WTC11 (cell line): ENCODE measurements around the gene GTPBP1. TPM values are rescaled to one million over a fixed set of nuclear protein-coding genes. Genes with fewer than 3 reads are reported as not detected.

Source experiments
- ATAC-seq: fragments of 200-7000 bp; cut with Tn5 transposase; 2 replicates; pipeline ENCODE4 v1.10.0; 2021; ENCODE audit warnings: mild to moderate bottlenecking, moderate library complexity
- CTCF ChIA-PET: fragments of 300-600 bp; sonication (Branson Sonifier 250); formaldehyde crosslinking; loops from one replicate; lab custom pipeline; 2021; ENCODE audit warnings: antibody characterized with exemption; lab: Charles Lee
- POLR2A ChIA-PET: fragments of 350-600 bp; sonication (Branson Sonifier 250); formaldehyde crosslinking; loops from one replicate; lab custom pipeline; 2021; ENCODE audit warnings: antibody characterized with exemption; lab: Charles Lee
- DNase-seq: peaks from one replicate; pipeline ENCODE4 v3.0.0; 2021; ENCODE audit warnings: low spot score
- H3K27ac Mint-ChIP-seq: 2 replicates; pipeline ENCODE4 v1.8.0; 2021; ENCODE audit warnings: mixed read lengths
- H3K27me3 Mint-ChIP-seq: 2 replicates; pipeline ENCODE4 v1.8.0; 2021; ENCODE audit warnings: low read depth, mild to moderate bottlenecking, moderate library complexity, mixed read lengths
- H3K36me3 Mint-ChIP-seq: 2 replicates; pipeline ENCODE4 v1.8.0; 2021; ENCODE audit warnings: mixed read lengths
- H3K4me1 Mint-ChIP-seq: 2 replicates; pipeline ENCODE4 v1.8.0; 2022; ENCODE audit warnings: mixed read lengths
- H3K4me3 Mint-ChIP-seq: 2 replicates; pipeline ENCODE4 v1.8.0; 2021; ENCODE audit warnings: mild to moderate bottlenecking, moderate library complexity, mixed read lengths
- H3K9me3 Mint-ChIP-seq: 2 replicates; pipeline ENCODE4 v1.8.0; 2021; ENCODE audit warnings: mixed read lengths
- ATF1 ChIP-seq: sonication (generic); formaldehyde crosslinking; IDR thresholded peaks from 2 replicates; pipeline ENCODE4 v1.8.1; 2023; ENCODE audit warnings: mild to moderate bottlenecking, moderate library complexity, missing genetic modification reagents
- ATF3 ChIP-seq: sonication (generic); formaldehyde crosslinking; conservative IDR thresholded peaks from 2 replicates; pipeline ENCODE4 v1.8.1; 2022; ENCODE audit warnings: mild to moderate bottlenecking, missing genetic modification reagents
- CREB1 ChIP-seq: sonication (generic); formaldehyde crosslinking; IDR thresholded peaks from 2 replicates; pipeline ENCODE4 v1.8.0; 2023; ENCODE audit warnings: mild to moderate bottlenecking, missing genetic modification reagents
- CREM ChIP-seq: sonication (generic); formaldehyde crosslinking; IDR thresholded peaks from 2 replicates; pipeline ENCODE4 v1.8.1; 2022; ENCODE audit warnings: mild to moderate bottlenecking, missing genetic modification reagents, moderate library complexity
- E2F1 ChIP-seq: sonication (generic); formaldehyde crosslinking; IDR thresholded peaks from 2 replicates; pipeline ENCODE4 v1.8.0; 2022; ENCODE audit warnings: mild to moderate bottlenecking, missing genetic modification reagents
- EMX1 ChIP-seq: fragments of 250-450 bp; sonication (Bioruptor Pico); IDR thresholded peaks from 2 replicates; pipeline ENCODE4 v1.8.0; 2021; ENCODE audit warnings: mild to moderate bottlenecking
- FOXK1 ChIP-seq: sonication (generic); formaldehyde crosslinking; IDR thresholded peaks from 2 replicates; pipeline ENCODE4 v1.8.0; 2022; ENCODE audit warnings: mild to moderate bottlenecking, moderate library complexity, missing genetic modification reagents
- GRHL2 ChIP-seq: fragments of 250-450 bp; sonication (Bioruptor Pico); IDR thresholded peaks from 2 replicates; pipeline ENCODE4 v1.8.0; 2022; ENCODE audit warnings: mild to moderate bottlenecking, moderate library complexity; ENCODE audit not compliant: insufficient replicate concordance, severe bottlenecking
- HMGA2 ChIP-seq: fragments of 250-450 bp; sonication (Bioruptor Pico); IDR thresholded peaks from 2 replicates; pipeline ENCODE4 v1.4.0; 2021; ENCODE audit warnings: mild to moderate bottlenecking, moderate library complexity
- HMGXB4 ChIP-seq: sonication (generic); formaldehyde crosslinking; IDR thresholded peaks from 2 replicates; pipeline ENCODE4 v1.8.1; 2023; ENCODE audit warnings: mild to moderate bottlenecking, moderate library complexity, missing genetic modification reagents
- KAT7 ChIP-seq: sonication (generic); formaldehyde crosslinking; IDR thresholded peaks from 2 replicates; pipeline ENCODE4 v1.8.1; 2023; ENCODE audit warnings: missing genetic modification reagents, mild to moderate bottlenecking, borderline replicate concordance
- MAX ChIP-seq: sonication (generic); formaldehyde crosslinking; IDR thresholded peaks from 2 replicates; pipeline ENCODE4 v1.8.0; 2022; ENCODE audit warnings: mild to moderate bottlenecking, missing genetic modification reagents
- NFE2L1 ChIP-seq: sonication (generic); formaldehyde crosslinking; IDR thresholded peaks from 2 replicates; pipeline ENCODE4 v1.8.1; 2023; ENCODE audit warnings: missing genetic modification reagents
- NR3C1 ChIP-seq: sonication (generic); formaldehyde crosslinking; conservative IDR thresholded peaks from 2 replicates; pipeline ENCODE4 v1.8.1; 2023; ENCODE audit warnings: low read depth, mild to moderate bottlenecking, missing genetic modification reagents
- PRDM15 ChIP-seq: sonication (generic); formaldehyde crosslinking; IDR thresholded peaks from 2 replicates; pipeline ENCODE4 v1.8.0; 2022; ENCODE audit warnings: missing genetic modification reagents
- PRRX2 ChIP-seq: fragments of 250-450 bp; sonication (Bioruptor Pico); IDR thresholded peaks from 2 replicates; pipeline ENCODE4 v1.8.0; 2021; ENCODE audit warnings: mild to moderate bottlenecking
- SP1 ChIP-seq: sonication (generic); formaldehyde crosslinking; conservative IDR thresholded peaks from 2 replicates; pipeline ENCODE4 v1.8.1; 2022; ENCODE audit warnings: missing genetic modification reagents
- ZBTB43 ChIP-seq: sonication (generic); formaldehyde crosslinking; IDR thresholded peaks from 2 replicates; pipeline ENCODE4 v1.8.1; 2023; ENCODE audit warnings: mild to moderate bottlenecking, missing genetic modification reagents
- ZNF121 ChIP-seq: sonication (generic); formaldehyde crosslinking; IDR thresholded peaks from 2 replicates; pipeline ENCODE4 v1.8.0; 2023; ENCODE audit warnings: missing genetic modification reagents
- ZNF138 ChIP-seq: sonication (generic); formaldehyde crosslinking; conservative IDR thresholded peaks from 2 replicates; pipeline ENCODE4 v1.8.1; 2022; ENCODE audit warnings: mild to moderate bottlenecking, moderate library complexity, missing genetic modification reagents
- ZNF219 ChIP-seq: sonication (generic); formaldehyde crosslinking; IDR thresholded peaks from 2 replicates; pipeline ENCODE4 v1.8.0; 2023; ENCODE audit warnings: missing genetic modification reagents, mild to moderate bottlenecking, borderline replicate concordance
- ZNF232 ChIP-seq: sonication (generic); formaldehyde crosslinking; IDR thresholded peaks from 2 replicates; pipeline ENCODE4 v1.8.0; 2022; ENCODE audit warnings: mild to moderate bottlenecking, missing genetic modification reagents
- ZNF317 ChIP-seq: sonication (generic); formaldehyde crosslinking; IDR thresholded peaks from 2 replicates; pipeline ENCODE4 v1.8.1; 2023; ENCODE audit warnings: low read depth, mild to moderate bottlenecking, moderate library complexity, missing genetic modification reagents, borderline replicate concordance
- ZNF416 ChIP-seq: fragments of 250-450 bp; sonication (Bioruptor Pico); IDR thresholded peaks from 2 replicates; pipeline ENCODE4 v1.9.0; 2021; ENCODE audit warnings: mild to moderate bottlenecking, inconsistent platforms
- ZNF671 ChIP-seq: fragments of 250-450 bp; sonication (Bioruptor Pico); IDR thresholded peaks from 2 replicates; pipeline ENCODE4 v1.8.0; 2021; ENCODE audit warnings: mild to moderate bottlenecking
- total RNA-seq: library from RNA; stranded (reverse); gene quantifications from 3 replicates; pipeline ENCODE4 v1.2.3, GENCODE V29; 2021

The GTPBP1 gene
- total RNA-seq, 1 experiment from 2014 or later, result 108 TPM

- Mint-ChIP-seq H3K4me1 (peaks cover 32% of the 10 kb centered on the region), H3K27ac (peak overlapping the region; percentile 87), H3K36me3 (peaks cover 41% of the 10 kb centered on the region), H3K4me3 (no peak overlapping the region), H3K9me3 (no peaks in the 10 kb centered on the region), H3K27me3 (no peaks in the 10 kb centered on the region)
- no peak for DNase-seq
- TF ChIP-seq ZNF121 (CRISPR knock-in tag) (no peak), PRDM15 (no peak), PRRX2 (CRISPR knock-in tag) (no peak), KAT7 (CRISPR knock-in tag) (no peak), ZBTB43 (no peak), FOXK1 (CRISPR knock-in tag) (no peak), ZNF138 (no peak), CREB1 (CRISPR knock-in tag) (no peak), GRHL2 (CRISPR knock-in tag) (no peak), ATF3 (CRISPR knock-in tag) (no peak), CREM (CRISPR knock-in tag) (no peak), ZNF317 (no peak), ZNF219 (CRISPR knock-in tag) (no peak), MAX (CRISPR knock-in tag) (no peak), EMX1 (CRISPR knock-in tag) (no peak), ZNF232 (CRISPR knock-in tag) (no peak)
- no peak for ATAC-seq
- CTCF ChIA-PET, result interaction anchor here (1.2 to 2.4 kb wide), 3 partner anchors 16 to 52 kb away, joined by 3 to 8 read pairs (median 6); no protein-coding TSS in a partner anchor
- POLR2A ChIA-PET, result no interaction called here
Observed at GRCh38 chr22:38716826-38717225, 11.1 kb downstream of the GTPBP1 start.

- Mint-ChIP-seq H3K27me3 (no peaks in the 10 kb centered on the region), H3K9me3 (no peaks in the 10 kb centered on the region), H3K4me1 (peaks cover 28% of the 10 kb centered on the region), H3K4me3 (no peak overlapping the region), H3K36me3 (peaks cover 41% of the 10 kb centered on the region), H3K27ac (peak overlapping the region; percentile 87; the same call in 1 of the 2 replicates)
- ATAC-seq (no peak), DNase-seq (no peak)
- ChIA-PET CTCF (interaction anchor here (0.7 to 1.7 kb wide), 2 partner anchors 14 to 49 kb away, joined by 3 to 6 read pairs; no protein-coding TSS in a partner anchor), POLR2A (no interaction called here)
- TF ChIP-seq PRDM15, result no peak
- no peak for TF ChIP-seq ZNF317
- no peak for TF ChIP-seq ZNF416 (CRISPR knock-in tag)
- TF ChIP-seq SP1, result no peak
- TF ChIP-seq NFE2L1, result no peak
- no peak for TF ChIP-seq HMGXB4 (CRISPR knock-in tag)
- TF ChIP-seq ATF1, result no peak
- no peak for TF ChIP-seq FOXK1 (CRISPR knock-in tag)
- TF ChIP-seq HMGA2 (CRISPR knock-in tag), result no peak
- no peak for TF ChIP-seq E2F1
- no peak for TF ChIP-seq ZNF671 (CRISPR knock-in tag)
- no peak for TF ChIP-seq CREM (CRISPR knock-in tag)
- TF ChIP-seq NR3C1 (CRISPR knock-in tag), result no peak
Observed at GRCh38 chr22:38717244-38717643, 11.5 kb downstream of the GTPBP1 start.
